Stromal cell of bone marrow (primary cell): ENCODE results near the gene TTLL12.
"Not testable (repeated sequence)": the region's sequence is repeated elsewhere in the genome, so short reads cannot be mapped to it uniquely, and the experiment has no call there.

Experiments used
- DNase-seq: peaks from one replicate; pipeline ENCODE4 v3.0.0-alpha.2; 2012; ENCODE audit warnings: low read depth

TTLL12 gene

DNA sequence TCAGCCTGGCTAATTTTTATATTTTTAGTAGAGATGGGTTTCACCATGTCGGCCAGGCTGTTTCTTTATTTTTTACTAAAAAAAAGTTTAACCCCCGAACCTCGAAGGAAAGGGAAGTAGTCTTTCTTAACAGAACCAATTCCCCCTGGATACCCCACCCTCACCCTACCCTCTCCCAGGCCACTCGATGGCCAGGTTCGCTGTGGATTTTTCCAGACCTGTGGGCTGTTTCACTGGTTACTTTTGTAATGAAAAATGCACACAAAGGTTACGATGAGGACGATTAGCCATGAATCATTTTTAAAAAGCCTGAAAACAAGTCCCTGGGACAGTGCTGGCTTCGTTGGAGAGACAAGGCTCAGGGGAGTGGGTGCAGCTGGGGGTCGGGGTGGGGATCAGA, 33.0 kb downstream of the TTLL12 start:
- no peak for DNase-seq

DNA sequence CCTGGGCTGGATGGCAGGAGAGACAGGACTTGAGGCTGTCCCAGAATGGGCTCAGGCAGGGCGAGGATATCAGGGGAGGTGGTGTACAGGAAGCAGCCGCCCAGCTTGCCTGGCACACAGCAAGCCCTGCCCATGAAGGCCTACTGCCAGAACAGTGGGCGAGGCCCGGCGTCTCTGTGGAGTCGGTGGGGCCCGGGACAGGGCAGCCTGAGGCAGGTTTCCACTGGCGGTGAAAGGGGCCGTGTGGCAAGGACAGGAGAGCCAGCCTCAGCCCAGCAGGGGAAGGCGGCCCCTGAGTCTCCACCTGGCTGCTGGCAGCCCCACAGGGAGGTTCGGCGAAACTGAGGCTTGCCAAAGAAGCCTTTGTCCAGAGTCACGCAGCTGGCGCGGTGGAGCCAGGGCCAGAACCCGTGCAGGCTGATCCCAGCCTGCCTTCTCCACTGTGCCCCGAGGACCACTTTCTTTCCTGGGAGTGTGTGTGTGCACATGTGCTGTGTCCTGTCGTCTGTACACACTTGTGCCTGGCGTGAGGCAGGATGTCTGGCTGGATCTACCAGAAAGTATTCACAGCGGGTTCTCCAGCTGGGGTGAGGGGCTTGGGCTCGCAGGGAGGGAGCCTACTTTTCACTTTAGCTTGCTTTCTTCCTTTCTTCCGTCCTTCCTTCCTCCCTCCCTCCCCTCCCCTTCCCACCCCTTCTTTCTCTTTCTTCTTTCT, 34.4 kb downstream of the TTLL12 start:
- no peak for DNase-seq

DNA sequence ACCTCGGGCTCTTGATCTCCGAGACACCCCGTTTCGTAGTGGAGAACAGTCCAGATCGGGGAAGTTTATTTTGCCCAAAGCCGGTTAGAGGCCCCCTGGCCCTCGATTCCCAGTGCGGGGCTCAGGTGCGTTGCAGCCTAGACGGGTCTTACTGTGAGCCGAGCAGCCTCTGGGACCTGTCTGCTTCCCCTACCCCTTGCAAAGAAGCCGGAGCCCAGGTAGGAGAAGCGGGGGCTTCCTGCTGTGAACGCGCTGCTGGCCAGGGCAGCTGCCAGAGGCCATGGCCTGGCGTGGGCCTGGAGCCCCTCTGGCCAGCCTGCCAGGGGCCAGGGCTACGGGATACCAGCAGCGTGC, 35.0 kb downstream of the TTLL12 start:
- DNase-seq: no peak

DNA sequence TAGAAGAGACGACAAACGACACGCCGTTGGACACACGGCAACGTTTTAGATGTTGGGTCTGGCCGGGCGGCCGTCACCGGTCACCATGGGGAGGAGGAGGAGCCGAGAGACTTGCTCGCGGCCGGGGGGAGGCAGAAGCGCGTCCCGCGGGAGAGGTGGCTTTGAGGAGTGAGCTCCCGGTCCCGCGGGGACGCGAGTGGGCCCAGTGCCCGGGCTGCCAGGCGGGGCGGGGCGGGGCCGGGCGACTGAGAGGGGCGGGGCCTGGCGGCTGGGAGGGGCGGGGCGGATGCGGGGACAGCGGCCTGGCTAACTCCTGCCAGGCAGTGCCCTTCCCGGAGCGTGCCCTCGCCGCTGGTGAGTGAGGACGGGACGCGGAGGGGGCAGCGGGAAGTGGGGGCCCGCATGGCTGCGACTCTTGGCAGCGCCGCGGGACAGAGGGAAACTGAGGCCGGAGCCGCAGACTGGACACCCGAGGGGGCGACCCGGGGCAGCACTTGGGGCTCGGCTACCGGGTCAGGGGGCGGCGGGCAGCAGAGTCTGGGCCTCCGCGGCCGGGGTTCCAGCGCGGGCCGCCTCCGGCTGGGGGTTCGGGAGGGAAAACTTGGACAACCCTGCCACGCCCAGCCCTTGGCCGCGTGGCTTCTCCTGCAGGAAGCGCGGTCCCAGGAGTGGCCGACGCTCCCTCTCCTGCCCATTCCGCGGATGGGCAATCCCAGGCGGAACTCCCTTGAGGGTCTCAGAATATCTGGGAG, 35.5 kb downstream of the TTLL12 start, which contains the start of gene TSPO:
TSS of gene TSPO (plus strand) at position 309 of the 752 bp plus-strand sequence. CDS start 7,680 bp downstream, outside the sequence.
- DNase-seq: no peak

DNA sequence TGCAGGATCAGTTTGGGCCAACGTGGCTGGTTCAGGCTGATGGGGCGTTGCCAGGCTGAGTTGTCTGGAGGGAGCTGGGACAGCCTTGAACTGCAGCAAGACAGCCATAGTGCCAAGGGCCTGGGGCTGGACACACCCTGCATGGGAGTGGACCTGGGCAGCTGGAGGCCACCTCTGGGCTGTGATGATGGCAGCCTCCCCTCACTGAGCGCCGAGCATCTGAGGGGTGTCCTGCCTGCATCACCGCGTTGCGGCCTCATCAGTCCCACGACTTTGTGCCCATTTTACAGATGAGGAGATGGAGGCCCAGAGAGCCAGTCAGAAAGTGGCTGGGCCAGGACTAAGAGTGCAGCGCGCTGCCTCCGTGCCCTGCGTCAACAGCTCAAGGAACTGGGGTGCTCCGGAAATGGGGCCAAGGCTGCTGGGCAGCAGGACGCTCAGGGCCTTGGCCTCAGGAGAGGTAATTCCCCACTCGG, 36.2 kb downstream of the TTLL12 start:
- DNase-seq: no peak

DNA sequence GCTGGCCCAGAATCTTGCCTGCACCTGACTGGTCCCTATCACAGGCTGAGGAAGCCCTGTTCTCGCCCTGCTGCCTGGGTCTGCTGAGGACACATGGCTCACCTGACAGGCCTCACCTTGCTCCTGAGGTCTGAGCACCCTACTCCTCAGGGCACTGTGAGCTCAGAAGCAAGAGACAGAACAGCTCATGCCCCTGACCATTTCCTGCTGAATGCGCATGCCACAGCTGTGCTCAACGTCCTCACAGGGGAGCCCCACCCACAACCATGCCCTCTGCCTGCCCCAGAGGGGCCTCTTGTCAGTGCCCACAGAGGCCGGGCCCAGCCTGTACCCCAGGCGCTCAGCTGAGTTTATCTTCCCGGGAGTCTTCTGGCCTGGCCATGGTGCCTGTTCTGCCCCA, 38.4 kb downstream of the TTLL12 start:
- no peak for DNase-seq

DNA sequence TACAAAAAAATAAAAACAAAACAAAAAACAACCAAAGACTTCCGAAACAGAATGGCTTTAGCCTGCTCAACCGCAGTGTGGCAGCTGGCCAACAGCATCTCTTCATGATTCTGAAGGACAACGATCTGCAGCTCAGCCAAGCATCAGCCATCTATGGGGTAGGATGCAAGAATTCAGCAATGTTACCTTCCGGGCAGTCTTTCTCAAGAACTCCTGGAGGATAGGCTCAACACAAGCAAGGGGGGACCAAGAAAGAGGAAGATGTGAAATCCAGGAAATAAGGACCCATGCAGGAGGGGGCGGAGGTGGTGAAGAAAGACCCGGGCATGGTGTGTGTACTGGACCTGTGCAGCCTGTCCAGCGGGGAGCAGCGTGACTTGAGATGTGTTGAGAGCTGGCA, 39.1 kb downstream of the TTLL12 start:
- DNase-seq: no peak

DNA sequence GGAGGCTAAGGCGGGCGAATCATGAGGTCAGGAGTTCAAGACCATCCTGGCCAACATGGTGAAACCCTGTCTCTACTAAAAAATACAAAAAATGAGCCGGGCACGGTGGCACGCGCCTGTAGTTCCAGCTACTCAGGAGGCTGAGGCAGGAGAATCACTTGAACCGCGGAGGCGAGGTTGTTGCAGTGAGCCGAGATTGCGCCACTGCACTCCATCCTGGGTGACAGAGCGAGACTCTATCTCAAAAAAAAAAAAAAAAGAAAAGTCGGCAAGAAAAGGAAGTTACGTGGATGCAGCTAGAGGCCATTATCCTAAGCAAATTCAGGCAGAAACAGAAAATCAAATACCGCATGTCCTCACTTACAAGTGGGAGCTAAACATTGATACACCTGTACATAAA, 40.6 kb downstream of the TTLL12 start:
- not testable (repeated sequence) for DNase-seq

DNA sequence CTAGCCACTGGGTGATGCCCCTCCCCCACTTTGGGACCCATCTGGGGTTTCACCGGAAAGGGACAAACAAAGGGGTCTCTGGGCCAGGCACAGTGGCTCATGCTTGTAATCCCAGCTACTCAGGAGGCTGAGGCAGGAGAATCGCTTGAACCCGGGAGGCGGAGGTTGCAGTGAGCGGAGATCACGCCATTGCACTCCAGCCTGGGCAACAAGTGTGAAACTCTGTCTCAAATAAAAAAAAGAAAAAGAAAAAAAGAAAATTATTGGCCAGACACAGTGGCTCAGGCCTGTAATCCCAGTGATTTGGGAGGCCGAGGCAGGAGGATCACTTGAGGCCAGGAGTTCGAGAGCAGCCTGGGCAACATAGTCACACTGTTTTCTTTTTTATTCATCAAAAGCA, 41.6 kb downstream of the TTLL12 start:
- not testable (repeated sequence) for DNase-seq

DNA sequence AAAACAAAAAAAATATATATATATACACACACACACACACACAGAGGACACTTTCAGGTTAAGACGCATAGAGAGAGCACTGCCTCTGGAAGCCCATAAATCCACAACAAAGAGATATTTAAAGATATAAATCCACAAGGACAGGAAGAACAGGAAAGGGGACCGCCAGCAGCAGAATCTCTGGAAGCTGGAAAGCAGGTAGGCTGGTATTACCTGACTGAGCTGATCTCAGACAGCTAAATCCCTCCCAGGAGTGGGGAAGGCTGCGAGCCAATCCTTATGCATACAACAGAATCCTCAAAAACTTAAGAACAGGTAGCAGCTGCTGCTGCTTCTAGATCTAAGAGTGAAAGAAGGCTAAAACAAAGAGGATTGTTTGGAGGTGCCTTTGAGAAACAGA, 42.0 kb downstream of the TTLL12 start:
- no peak for DNase-seq

DNA sequence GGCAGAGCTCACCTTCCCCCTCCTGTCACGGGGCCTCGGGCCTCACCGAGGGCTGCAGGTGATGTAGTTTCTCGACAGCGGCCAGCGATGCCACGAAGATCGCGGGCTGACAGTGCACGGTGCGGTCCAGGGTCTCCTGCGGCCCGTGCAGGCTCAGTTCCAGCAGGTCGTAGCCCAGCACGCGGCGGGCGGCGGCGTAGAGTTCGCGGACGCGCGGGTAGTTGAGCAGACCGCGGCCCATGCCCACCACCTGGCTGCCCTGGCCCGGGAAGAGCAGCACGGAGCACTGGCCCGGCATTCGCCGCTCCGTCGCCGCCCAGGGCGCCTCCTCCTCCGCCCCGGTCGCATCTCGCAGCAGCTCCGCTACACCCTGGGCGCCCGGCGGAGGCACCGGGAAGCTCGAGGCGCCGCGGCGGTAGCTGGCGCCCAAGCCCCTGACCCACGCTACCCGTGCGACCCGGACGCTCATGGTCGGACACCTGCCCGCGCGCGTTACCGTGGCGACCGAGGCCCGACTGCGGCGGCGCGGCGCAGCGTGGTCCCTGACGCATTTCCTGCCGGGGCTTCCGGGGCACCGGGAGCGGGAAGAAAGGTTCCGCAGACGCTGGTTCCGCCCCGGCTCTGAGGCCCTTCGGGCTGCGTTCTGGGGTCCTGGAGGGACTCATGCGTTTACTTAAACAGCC, 43.9 kb downstream of the TTLL12 start, which contains the start of gene MCAT:
TSS of gene MCAT (minus strand) at position 519 of the 683 bp plus-strand sequence. CDS start at position 469, 50 bp downstream.
- DNase-seq: no peak

DNA sequence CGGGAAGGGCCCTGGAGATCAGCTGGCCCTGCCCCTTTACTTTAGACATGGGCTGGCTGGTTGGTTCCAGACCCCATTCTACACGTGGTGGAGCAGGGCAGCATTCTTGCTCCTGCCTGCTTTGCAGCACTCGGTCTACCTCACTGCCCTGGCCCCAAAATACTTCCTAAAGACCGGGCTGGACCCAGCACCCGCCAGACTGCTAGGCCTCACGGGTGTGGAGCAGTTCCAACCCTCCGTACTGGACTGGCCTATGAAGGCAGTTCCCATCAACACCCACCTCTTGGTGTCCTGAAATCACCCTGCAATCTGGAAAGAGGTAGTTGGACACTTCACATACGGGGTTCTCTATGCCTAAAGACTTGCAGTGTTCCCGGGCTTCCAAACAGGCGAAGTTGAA, 50.1 kb downstream of the TTLL12 start:
- DNase-seq: no peak

DNA sequence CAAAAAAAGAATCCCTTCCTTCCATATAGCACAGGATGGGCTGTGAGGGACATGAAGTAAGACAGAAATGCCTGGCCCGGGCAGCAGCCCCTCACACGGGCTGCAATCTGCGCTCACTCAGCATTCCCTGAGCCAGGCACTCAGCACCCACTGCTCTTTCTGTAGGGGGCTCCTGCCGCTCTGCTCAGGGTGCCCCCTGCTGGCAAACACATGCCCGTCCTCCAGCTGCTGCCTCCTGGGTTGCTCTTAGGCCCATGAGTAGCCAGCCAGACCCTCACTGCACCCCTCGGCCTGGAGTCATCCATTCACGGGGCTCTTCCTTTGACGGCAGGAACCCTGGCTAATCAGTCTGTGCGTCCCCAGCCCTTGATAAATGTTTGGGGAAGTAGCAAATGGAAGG, 50.7 kb downstream of the TTLL12 start:
- no peak for DNase-seq

DNA sequence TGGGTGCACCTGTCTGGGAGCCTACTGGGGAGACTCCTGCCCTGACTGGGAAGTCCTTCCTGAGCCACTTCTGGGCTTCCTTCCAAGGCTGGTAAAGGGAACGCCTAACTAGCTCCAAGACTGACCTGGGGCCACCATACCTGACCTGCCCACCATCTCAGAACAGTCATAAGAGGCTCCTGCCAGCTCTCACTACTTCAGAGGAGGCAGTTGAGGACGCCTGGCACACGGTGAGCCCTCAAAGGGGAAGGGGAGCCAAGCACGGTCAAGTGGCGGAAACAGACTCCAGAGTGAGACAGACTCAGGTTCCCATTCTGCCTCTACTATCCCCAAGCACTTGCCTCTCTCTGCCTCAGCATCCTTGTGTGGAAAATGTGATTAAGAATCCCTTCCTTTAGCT, 51.4 kb downstream of the TTLL12 start:
- DNase-seq: no peak

DNA sequence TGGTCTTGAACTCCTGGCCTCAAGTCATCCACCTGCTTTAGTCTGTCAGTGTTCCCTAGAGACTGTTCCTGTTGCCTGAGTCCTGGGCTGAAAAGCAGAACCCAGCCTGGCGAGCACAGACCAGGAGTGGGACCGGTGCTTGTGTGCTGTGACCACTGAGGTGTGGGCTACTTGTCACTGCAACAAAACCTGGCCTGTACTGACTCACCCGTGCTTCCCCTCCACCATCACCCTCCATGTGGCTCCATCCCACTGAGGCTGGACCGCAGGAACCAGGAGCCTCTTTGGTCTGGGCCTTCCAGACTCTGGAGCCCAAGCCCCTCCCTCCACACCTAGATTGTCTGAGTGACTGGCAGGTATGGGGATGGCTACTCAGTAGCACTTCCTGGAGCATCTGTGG, 52.4 kb downstream of the TTLL12 start:
- DNase-seq: no peak

DNA sequence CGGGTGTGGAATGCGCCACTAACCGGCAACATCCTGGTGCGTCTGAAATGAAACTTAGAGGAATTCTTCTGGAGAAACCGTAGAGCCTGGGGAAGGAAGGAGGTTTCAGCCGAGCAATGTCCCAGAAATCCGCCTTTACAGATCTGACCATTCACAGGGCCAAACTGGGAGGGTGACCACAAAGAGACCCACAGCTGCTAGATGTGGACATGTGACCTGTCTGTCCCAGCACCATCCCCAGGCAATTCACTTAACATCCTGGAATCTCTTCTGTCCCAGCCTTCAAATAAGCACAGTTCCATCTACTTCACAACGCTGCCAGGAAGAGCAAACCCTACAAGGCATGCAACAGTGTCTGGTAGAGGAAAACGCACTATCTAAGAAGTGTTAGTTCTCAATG, 53.5 kb downstream of the TTLL12 start:
- DNase-seq: no peak

DNA sequence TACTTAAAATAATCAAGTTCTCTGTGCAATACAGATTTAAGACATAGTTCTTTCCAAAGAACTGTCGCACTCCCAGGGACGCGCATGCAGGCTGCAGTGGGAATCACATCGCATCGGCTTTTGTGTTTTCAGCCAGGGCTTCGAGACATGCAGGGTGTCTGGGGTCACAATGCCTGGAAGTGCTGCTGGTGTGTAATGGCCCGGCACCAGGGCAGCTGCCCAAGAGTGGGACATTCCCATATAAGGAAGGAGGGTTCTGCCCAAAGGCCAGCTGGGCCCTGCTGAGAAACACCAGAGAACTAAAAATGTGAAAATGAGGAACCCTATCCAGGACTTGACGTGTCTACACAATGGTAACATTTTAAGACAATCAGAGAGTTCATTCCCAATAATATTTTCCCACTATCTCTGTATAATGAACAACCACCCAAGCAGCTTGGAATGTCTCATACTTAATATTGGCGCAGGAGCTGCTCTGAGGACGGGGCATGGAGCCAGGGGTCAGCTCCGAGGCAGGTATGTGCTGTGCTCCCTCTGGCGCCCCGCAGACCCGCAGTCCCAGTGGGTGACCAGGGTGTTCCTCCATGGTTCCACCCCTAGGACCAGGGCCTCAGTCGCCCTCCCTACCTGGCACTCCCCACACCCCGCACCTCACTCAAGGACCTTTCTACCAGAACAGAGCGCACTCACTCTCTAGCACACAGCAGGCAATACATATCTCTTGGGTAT, 55.0 kb downstream of the TTLL12 start:
- no peak for DNase-seq

DNA sequence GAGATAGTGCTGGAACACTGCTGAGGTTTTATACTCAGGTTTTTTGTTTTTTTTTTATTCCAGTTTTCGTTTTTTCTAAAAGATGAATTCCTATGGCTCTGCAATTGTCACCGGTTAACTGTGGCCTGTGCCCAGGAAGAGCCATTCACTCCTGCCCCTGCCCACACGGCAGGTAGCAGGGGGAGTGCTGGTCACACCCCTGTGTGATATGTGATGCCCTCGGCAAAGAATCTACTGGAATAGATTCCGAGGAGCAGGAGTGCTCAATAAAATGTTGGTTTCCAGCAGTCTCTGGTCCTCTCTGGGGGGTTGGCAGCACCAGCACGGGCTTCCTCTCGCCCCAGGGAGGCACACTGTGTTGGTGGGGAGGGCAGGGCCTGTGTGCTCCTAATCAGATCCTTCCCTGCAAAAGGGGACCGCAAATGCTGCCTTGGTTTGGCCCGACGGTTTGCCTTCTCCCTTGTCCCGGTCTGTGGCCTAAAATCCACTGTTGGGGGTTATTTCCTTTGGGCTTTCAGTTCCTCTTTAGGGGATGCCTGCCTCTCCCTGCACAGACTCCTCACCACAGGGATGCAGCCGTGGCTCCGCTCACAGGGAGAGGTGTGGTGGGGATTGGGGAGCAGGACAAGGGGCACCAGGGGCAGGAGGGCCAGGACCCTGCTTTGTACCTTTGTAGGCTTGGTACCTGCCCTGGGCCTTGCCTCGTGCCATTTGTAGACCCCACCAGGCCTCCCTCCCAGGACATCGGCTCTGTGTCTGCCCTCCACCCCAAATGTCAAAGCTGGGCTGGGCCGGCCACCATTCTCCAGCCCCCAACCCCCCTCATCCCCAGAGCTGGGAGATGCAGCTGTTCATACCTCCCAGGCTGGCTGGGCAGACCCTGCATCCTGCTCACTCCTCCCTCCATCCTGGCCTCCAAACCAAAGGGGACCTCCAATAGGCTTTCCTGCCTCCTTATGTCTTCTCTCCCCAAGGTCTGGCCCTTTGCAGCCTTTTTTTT, 57.2 kb downstream of the TTLL12 start:
- no peak for DNase-seq

DNA sequence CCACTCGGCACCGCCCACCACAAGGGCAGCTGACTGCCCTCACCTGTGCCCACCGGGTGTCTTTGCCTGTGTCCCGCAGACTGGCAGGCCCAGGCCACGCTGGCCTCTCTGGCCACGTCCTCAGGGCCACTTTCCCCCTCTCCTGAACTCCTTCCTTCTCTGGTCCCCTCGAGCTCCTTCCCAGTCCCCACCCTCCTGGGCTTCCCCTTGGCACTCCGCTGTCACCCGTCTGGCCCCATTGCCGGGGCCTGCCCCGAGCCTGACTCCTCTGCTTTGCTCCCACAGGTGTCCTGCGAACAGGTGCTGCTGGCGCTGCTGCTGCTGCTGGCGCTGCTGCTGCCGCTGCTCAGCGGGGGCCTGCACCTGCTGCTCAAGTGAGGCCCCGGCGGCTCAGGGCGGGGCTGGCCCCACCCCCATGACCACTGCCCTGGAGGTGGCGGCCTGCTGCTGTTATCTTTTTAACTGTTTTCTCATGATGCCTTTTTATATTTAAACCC, 58.0 kb downstream of the TTLL12 start:
- no peak for DNase-seq

DNA sequence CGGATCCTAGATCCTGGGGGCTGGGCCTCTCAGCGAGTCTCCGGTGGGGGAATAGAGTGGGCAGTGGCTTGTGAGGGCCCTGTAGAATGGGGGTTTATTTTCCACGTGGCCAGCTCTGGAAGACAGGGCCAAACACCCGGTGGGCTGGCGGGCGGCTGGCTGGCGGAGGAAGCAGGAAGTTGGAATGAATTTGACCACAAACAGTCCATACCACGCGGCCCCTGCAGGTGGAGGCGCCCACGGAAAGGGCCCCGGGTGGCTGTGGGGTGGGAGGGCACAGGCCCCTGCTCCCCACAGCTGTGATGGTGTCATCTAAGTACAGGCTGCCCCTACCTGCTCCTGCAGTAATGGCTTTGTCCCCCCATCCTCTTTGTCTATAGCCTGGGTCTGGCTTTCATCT, 58.8 kb downstream of the TTLL12 start:
- no peak for DNase-seq
